Endothelial cell (in vitro differentiated cells): ENCODE results near the gene KATNBL1. TPM values are rescaled to one million over a fixed set of nuclear protein-coding genes. Genes with fewer than 3 reads are reported as not detected.

ENCODE experiments used
- DNase-seq: peaks from one replicate; pipeline ENCODE4 v3.0.0; 2021; ENCODE audit warnings: low spot score
- H3K27ac Mint-ChIP-seq: one replicate; pipeline ENCODE4 v1.8.0; 2021; ENCODE audit warnings: mixed read lengths, inconsistent platforms; ENCODE audit not compliant: unreplicated experiment
- H3K27me3 Mint-ChIP-seq: one replicate; pipeline ENCODE4 v1.8.0; 2021; ENCODE audit warnings: mild to moderate bottlenecking, moderate library complexity, mixed read lengths, inconsistent platforms; ENCODE audit not compliant: unreplicated experiment
- H3K36me3 Mint-ChIP-seq: one replicate; pipeline ENCODE4 v1.8.0; 2021; ENCODE audit warnings: mild to moderate bottlenecking, low read depth, mixed read lengths, inconsistent platforms; ENCODE audit not compliant: unreplicated experiment
- H3K4me1 Mint-ChIP-seq: one replicate; pipeline ENCODE4 v1.8.0; 2021; ENCODE audit warnings: mild to moderate bottlenecking, mixed read lengths, inconsistent platforms; ENCODE audit not compliant: unreplicated experiment
- H3K4me3 Mint-ChIP-seq: one replicate; pipeline ENCODE4 v1.8.0; 2021; ENCODE audit warnings: mild to moderate bottlenecking, mixed read lengths, inconsistent platforms; ENCODE audit not compliant: unreplicated experiment
- H3K9me3 Mint-ChIP-seq: one replicate; pipeline ENCODE4 v1.8.0; 2021; ENCODE audit warnings: mixed read lengths, inconsistent platforms; ENCODE audit not compliant: unreplicated experiment
- total RNA-seq: library from RNA; stranded (reverse); fragmentation: NEBNext Ultra II Directional; extraction: Animal tissue kit (Norgen Biotek cat#: 25700); gene quantifications from one replicate; pipeline ENCODE4 v1.2.1, GENCODE V29; 2021; ENCODE audit not compliant: unreplicated experiment
- TF ChIP-seq, protein P1 (sequence below): fragments of 200-600 bp; sonication (generic); IDR thresholded peaks from one replicate; pipeline ENCODE4 v1.5.0; 2021; ENCODE audit warnings: antibody characterized with exemption; ENCODE audit not compliant: unreplicated experiment

Gene KATNBL1
- total RNA-seq, 1 donor from 2014 or later = 55.1 TPM

- Mint-ChIP-seq H3K9me3 (no peaks in the 10 kb centered on the region), H3K4me1 (peaks cover 21% of the 10 kb centered on the region), H3K27ac (peak within 1 kb of the TSS; percentile 97), H3K36me3 (peaks cover 6% of the 10 kb centered on the region), H3K4me3 (peak within 1 kb of the TSS; percentile 99), H3K27me3 (peaks cover 4% of the 10 kb centered on the region)
- DNase-seq = peak; percentile 99
- TF ChIP-seq, protein P1, sequence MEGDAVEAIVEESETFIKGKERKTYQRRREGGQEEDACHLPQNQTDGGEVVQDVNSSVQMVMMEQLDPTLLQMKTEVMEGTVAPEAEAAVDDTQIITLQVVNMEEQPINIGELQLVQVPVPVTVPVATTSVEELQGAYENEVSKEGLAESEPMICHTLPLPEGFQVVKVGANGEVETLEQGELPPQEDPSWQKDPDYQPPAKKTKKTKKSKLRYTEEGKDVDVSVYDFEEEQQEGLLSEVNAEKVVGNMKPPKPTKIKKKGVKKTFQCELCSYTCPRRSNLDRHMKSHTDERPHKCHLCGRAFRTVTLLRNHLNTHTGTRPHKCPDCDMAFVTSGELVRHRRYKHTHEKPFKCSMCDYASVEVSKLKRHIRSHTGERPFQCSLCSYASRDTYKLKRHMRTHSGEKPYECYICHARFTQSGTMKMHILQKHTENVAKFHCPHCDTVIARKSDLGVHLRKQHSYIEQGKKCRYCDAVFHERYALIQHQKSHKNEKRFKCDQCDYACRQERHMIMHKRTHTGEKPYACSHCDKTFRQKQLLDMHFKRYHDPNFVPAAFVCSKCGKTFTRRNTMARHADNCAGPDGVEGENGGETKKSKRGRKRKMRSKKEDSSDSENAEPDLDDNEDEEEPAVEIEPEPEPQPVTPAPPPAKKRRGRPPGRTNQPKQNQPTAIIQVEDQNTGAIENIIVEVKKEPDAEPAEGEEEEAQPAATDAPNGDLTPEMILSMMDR = no peak
Measured at GRCh38 chr15:34101366-34102174, 108.3 kb downstream of the KATNBL1 start, which contains the start of the genes EMC7 and PGBD4. EMC7 (minus strand) TSS chr15:34101862; CDS start chr15:34101839, 23 bp downstream. PGBD4 (plus strand) TSS chr15:34102083; CDS start chr15:34102532, 449 bp downstream.

DNA sequence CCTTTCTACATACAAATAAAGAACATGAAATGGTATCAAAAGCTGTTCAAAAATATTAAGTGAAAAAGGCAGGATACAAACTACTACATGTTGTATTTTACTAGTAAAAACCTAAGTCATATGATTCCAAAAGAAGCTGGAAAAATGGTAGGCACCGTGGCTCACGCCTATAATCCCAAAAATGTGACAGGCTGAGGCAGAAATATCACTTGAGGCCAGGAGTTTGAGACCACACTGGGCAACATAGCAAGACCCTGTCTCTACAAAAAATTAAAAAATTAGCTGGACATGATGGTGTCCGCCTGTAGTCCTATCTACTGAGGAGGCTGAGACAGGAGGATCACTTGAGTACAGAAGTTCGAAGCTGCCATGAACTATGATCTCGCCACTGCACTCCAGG, 110.0 kb downstream of the KATNBL1 start:
- Mint-ChIP-seq H3K27ac (no peak overlapping the region), H3K36me3 (peaks cover 6% of the 10 kb centered on the region), H3K4me3 (no peak overlapping the region), H3K9me3 (no peaks in the 10 kb centered on the region), H3K4me1 (peaks cover 21% of the 10 kb centered on the region), H3K27me3 (peaks cover 4% of the 10 kb centered on the region)
- TF ChIP-seq, protein P1 = no peak
- DNase-seq = no peak

Other genes with a start within 250 kb of the KATNBL1 start
- not detected for gene CHRM5, start 241.6 kb downstream of the KATNBL1 start, total RNA-seq
- gene AVEN, start 170.9 kb downstream of the KATNBL1 start, total RNA-seq = 14.8 TPM
- 41.8 TPM for gene EMC7, start 108.2 kb downstream of the KATNBL1 start, total RNA-seq
- gene PGBD4, start 108.0 kb downstream of the KATNBL1 start, total RNA-seq = 1.2 TPM
- gene EMC4, start 14.9 kb upstream of the KATNBL1 start, total RNA-seq = 77.1 TPM
- 22.4 TPM for gene SLC12A6, start 127.7 kb upstream of the KATNBL1 start, total RNA-seq
- 191 TPM for gene NOP10, start 133.0 kb upstream of the KATNBL1 start, total RNA-seq
- not detected for gene NUTM1, start 133.2 kb upstream of the KATNBL1 start, total RNA-seq
- gene LPCAT4, start 157.1 kb upstream of the KATNBL1 start, total RNA-seq = 32.4 TPM
- gene GOLGA8A, start 227.7 kb upstream of the KATNBL1 start, total RNA-seq = 46.0 TPM